IMR-90 (cell line): ENCODE results near the gene PARP6. TPM values are rescaled to one million over a fixed set of nuclear protein-coding genes. Genes with fewer than 3 reads are reported as not detected.
A peak's percentile ranks its signal among the peaks of the same experiment; 100 is the strongest.

Experiments used
- ATAC-seq: fragments of 200-7000 bp; cut with Tn5 transposase; 2 replicates; pipeline ENCODE4 v1.9.1; 2020; ENCODE audit warnings: low read depth, mild to moderate bottlenecking, moderate library complexity
- BruUV-seq: library from RNA; stranded (reverse); fragments of 400-500 nt; replicated peaks from 2 replicates; lab custom pipeline; 2021; lab: Mats Ljungman, UMichigan
- CTCF ChIA-PET: fragments of 300-600 bp; formaldehyde crosslinking; extraction: SDS; loops from one replicate; lab custom pipeline; 2021; ENCODE audit warnings: antibody characterized with exemption; lab: Yijun Ruan, JAX
- POLR2A ChIA-PET: fragments of 300-600 bp; sonication (Branson Sonifier 250); formaldehyde crosslinking; loops from one replicate; lab custom pipeline; 2022; ENCODE audit warnings: antibody characterized with exemption; ENCODE audit not compliant: unreplicated experiment; lab: Charles Lee
- DNase-seq: peaks from one replicate; pipeline ENCODE4 v3.0.0; 2013
- H2AFZ ChIP-seq: replicated peaks from 2 replicates; pipeline ENCODE3; 2013; ENCODE audit warnings: low read length, mild to moderate bottlenecking; ENCODE audit not compliant: poor library complexity
- H2AK5ac ChIP-seq: 2 replicates; pipeline ENCODE4 v1.6.1; 2013; ENCODE audit warnings: low read depth, low read length, inconsistent platforms
- H2AK9ac ChIP-seq: replicated peaks from 2 replicates; pipeline ENCODE3; 2013; ENCODE audit warnings: mild to moderate bottlenecking, low read depth, low read length, moderate library complexity; ENCODE audit not compliant: poor library complexity
- H2BK120ac ChIP-seq: 2 replicates; pipeline ENCODE4 v1.6.1; 2013; ENCODE audit warnings: low read depth, low read length, inconsistent platforms
- H2BK15ac ChIP-seq: 3 replicates; pipeline ENCODE4 v1.6.1; 2013; ENCODE audit warnings: low read depth, low read length, inconsistent platforms
- H2BK20ac ChIP-seq: 2 replicates; pipeline ENCODE4 v1.6.1; 2013; ENCODE audit warnings: low read depth, mild to moderate bottlenecking, inconsistent platforms, low read length, moderate library complexity
- H2BK5ac ChIP-seq: 2 replicates; pipeline ENCODE4 v1.6.1; 2013; ENCODE audit warnings: mild to moderate bottlenecking, low read depth, low read length, inconsistent platforms; ENCODE audit not compliant: poor library complexity, severe bottlenecking
- H3K14ac ChIP-seq: replicated peaks from 2 replicates; pipeline ENCODE4 v1.6.1; 2013; ENCODE audit warnings: low read depth, low read length, inconsistent platforms
- H3K18ac ChIP-seq: 2 replicates; pipeline ENCODE4 v1.6.1; 2013; ENCODE audit warnings: low read depth, low read length, control low read depth
- H3K23ac ChIP-seq: 2 replicates; pipeline ENCODE4 v1.6.1; 2013; ENCODE audit warnings: low read depth, low read length, inconsistent platforms
- H3K27ac ChIP-seq: 2 replicates; pipeline ENCODE4 v1.5.1; 2013; ENCODE audit warnings: mild to moderate bottlenecking, control low read depth, low read length; ENCODE audit not compliant: insufficient read depth
- H3K27me3 ChIP-seq: 2 replicates; pipeline ENCODE4 v1.6.1; 2013; ENCODE audit warnings: low read length; ENCODE audit not compliant: control insufficient read depth, insufficient read depth
- H3K36me3 ChIP-seq: 2 replicates; pipeline ENCODE4 v1.6.1; 2013; ENCODE audit warnings: low read length, mixed read lengths; ENCODE audit not compliant: control insufficient read depth, insufficient read depth
- H3K4ac ChIP-seq: 2 replicates; pipeline ENCODE4 v1.6.1; 2013; ENCODE audit warnings: low read depth, low read length, inconsistent platforms
- H3K4me1 ChIP-seq: 2 replicates; pipeline ENCODE4 v1.6.1; 2013; ENCODE audit warnings: low read length, mixed read lengths; ENCODE audit not compliant: control insufficient read depth, insufficient read depth
- H3K4me2 ChIP-seq: 2 replicates; pipeline ENCODE4 v1.6.1; 2013; ENCODE audit warnings: low read depth, mild to moderate bottlenecking, control low read depth, low read length, moderate library complexity
- H3K4me3 ChIP-seq: 2 replicates; pipeline ENCODE4 v1.5.1; 2013; ENCODE audit warnings: low read depth, mild to moderate bottlenecking, control low read depth, low read length, moderate library complexity; ENCODE audit not compliant: insufficient read depth
- H3K56ac ChIP-seq: 2 replicates; pipeline ENCODE4 v1.6.1; 2013; ENCODE audit warnings: low read length, inconsistent platforms; ENCODE audit not compliant: insufficient read depth; ENCODE audit errors: extremely low read depth
- H3K79me1 ChIP-seq, 2 experiments: 2 replicates each; pipeline ENCODE4 v1.6.1; 2013; ENCODE audit warnings: low read length in 2 of 2, inconsistent platforms in 1 of 2, low read depth in 1 of 2
- H3K9ac ChIP-seq: 2 replicates; pipeline ENCODE4 v1.6.1; 2013; ENCODE audit warnings: low read depth, low read length, control low read depth
- H3K9me1 ChIP-seq: 2 replicates; pipeline ENCODE4 v1.6.1; 2013; ENCODE audit warnings: low read length, inconsistent platforms; ENCODE audit not compliant: insufficient read depth
- H3K9me3 ChIP-seq: 2 replicates; pipeline ENCODE4 v1.6.1; 2013; ENCODE audit warnings: low read length; ENCODE audit not compliant: control insufficient read depth, insufficient read depth
- H4K20me1 ChIP-seq: 2 replicates; pipeline ENCODE4 v1.6.1; 2013; ENCODE audit warnings: low read length, inconsistent platforms; ENCODE audit not compliant: insufficient read depth
- H4K5ac ChIP-seq: 2 replicates; pipeline ENCODE4 v1.6.1; 2013; ENCODE audit warnings: mild to moderate bottlenecking, low read depth, low read length, control low read depth
- H4K8ac ChIP-seq, 2 experiments: 2 replicates each; pipeline ENCODE4 v1.6.1; 2013; ENCODE audit warnings: low read depth in 2 of 2, low read length in 2 of 2, control low read depth in 1 of 2, inconsistent platforms in 1 of 2
- H4K91ac ChIP-seq: 2 replicates; pipeline ENCODE4 v1.6.1; 2013; ENCODE audit warnings: low read depth, low read length, inconsistent platforms; ENCODE audit not compliant: insufficient read depth
- CEBPB ChIP-seq: IDR thresholded peaks from 2 replicates; pipeline ENCODE4 v1.6.1; 2012; ENCODE audit warnings: low read depth, low read length, improper control_type of control experiment
- CTCF ChIP-seq: conservative IDR thresholded peaks from 2 replicates; pipeline ENCODE4 v1.5.1; 2012; ENCODE audit warnings: mild to moderate bottlenecking, low read depth, low read length, improper control_type of control experiment
- MAFK ChIP-seq: IDR thresholded peaks from 2 replicates; pipeline ENCODE4 v1.6.1; 2012; ENCODE audit warnings: low read depth, low read length, improper control_type of control experiment
- RAD21 ChIP-seq: IDR thresholded peaks from 2 replicates; pipeline ENCODE4 v1.6.1; 2012; ENCODE audit warnings: low read length, improper control_type of control experiment
- RFX5 ChIP-seq: IDR thresholded peaks from 2 replicates; pipeline ENCODE4 v1.8.0; 2012; ENCODE audit warnings: low read depth, mild to moderate bottlenecking, low read length, moderate library complexity
- SMC3 ChIP-seq: fragments of 150-350 bp; IDR thresholded peaks from 2 replicates; pipeline ENCODE4 v1.6.1; 2016; ENCODE audit warnings: low read depth, mild to moderate bottlenecking, antibody characterized with exemption, low read length, moderate library complexity
- USF2 ChIP-seq: fragments of 150-350 bp; IDR thresholded peaks from 2 replicates; pipeline ENCODE4 v1.6.1; 2017; ENCODE audit warnings: mild to moderate bottlenecking, antibody characterized with exemption, low read length, low read depth
- WGBS, 2 experiments: methylation state at CpG; one replicate each; pipeline versions ENCODE4 v1.1.5 to v1.1.7; 2013; ENCODE audit warnings: missing lambda C conversion rate in 2 of 2; ENCODE audit not compliant: insufficient read length in 1 of 2; ENCODE audit errors: extremely low coverage in 2 of 2; 5-methylcytosine and 5-hydroxymethylcytosine counted together
- dilution Hi-C: fragments of 300-500 bp; cut with HindIII; formaldehyde crosslinking; loops from one replicate; pipeline ENCODE4 v1.14.3; 2018; ENCODE audit warnings: low sequenced_read_pairs; ENCODE audit not compliant: unreplicated experiment
- in situ Hi-C: fragments of 300-500 bp; cut with MboI; formaldehyde crosslinking; loops from 3 replicates; pipeline ENCODE4 v1.14.3; 2019; ENCODE audit warnings: low sequenced_read_pairs, inconsistent platforms, mixed read lengths
- intact Hi-C: fragments of 100-400 bp; cut with micrococcal nuclease; formaldehyde crosslinking; loops from 2 replicates; pipeline ENCODE4 v1.10.0; 2022
- polyA plus RNA-seq, 3 experiments: library from polyadenylated mRNA; depleted of rRNA; stranded (reverse); fragments of >200 nt; gene quantifications; 2 replicates each; pipeline ENCODE4 v1.2.3, GENCODE V29; 2012; ENCODE audit warnings: low replicate concordance in 1 of 3
- total RNA-seq: library from RNA; depleted of rRNA; stranded (reverse); fragments of >200 nt; gene quantifications from 2 replicates; pipeline ENCODE4 v1.2.3, GENCODE V29; 2012

The PARP6 gene
- total and polyA plus RNA-seq, 2 of the 4 experiments (the other 2 are of a cell fraction): 13.4 to 45.1 TPM

- no peak for TF ChIP-seq CEBPB
These were observed 71.7 kb downstream of the PARP6 start (continued) for GRCh38 chr15:72200395-72201237.

GRCh38 chr15:72199721-72200212, 72.6 kb downstream of the PARP6 start:
- no peak overlapping the region for H3K4ac ChIP-seq
- H2BK15ac ChIP-seq: no peak overlapping the region
- in situ Hi-C loops (no loop called here), dilution Hi-C loops (no loop called here), intact Hi-C loops (loop anchor here (1.0 to 5.0 kb wide), 3 partner anchors 31 to 87 kb away; partner anchors contain the start of genes PARP6 and PKM)
- peaks cover 75% of the 10 kb centered on the region for H4K20me1 ChIP-seq
- peak overlapping the region; percentile 5 for H2AFZ ChIP-seq
- ATAC-seq (peak; percentile 40), DNase-seq (peak; percentile 71)
- peaks cover 24 to 47% of the 10 kb centered on the region in 2 experiments for H3K79me1 ChIP-seq
- H3K4me3 ChIP-seq: no peak overlapping the region
- no peak overlapping the region for H2AK5ac ChIP-seq
- peaks cover 64% of the 10 kb centered on the region for H3K36me3 ChIP-seq
- no peak overlapping the region for H3K18ac ChIP-seq
- no peak overlapping the region for H3K9ac ChIP-seq
- H3K4me1 ChIP-seq: peaks cover 2% of the 10 kb centered on the region; the same call in 1 of the 2 replicates
- WGBS, 2 experiments: no CpG with 5 or more reads among the region's 2 CpGs
- no peak overlapping the region for H3K56ac ChIP-seq
- H4K91ac ChIP-seq: no peak overlapping the region
- H3K14ac ChIP-seq: no peak overlapping the region
- no peak overlapping the region for H3K23ac ChIP-seq
- H4K8ac ChIP-seq: no peak overlapping the region
- H3K9me3 ChIP-seq: no peaks in the 10 kb centered on the region
- CTCF ChIA-PET: interaction anchor here (0.6 kb wide), 1 partner anchor 27 kb away, joined by 3 read pairs; no protein-coding TSS in a partner anchor
- no peaks in the 10 kb centered on the region for H3K27me3 ChIP-seq
- H2BK120ac ChIP-seq: no peak overlapping the region
- no TSS peak for BruUV-seq
- TF ChIP-seq RAD21 (peak; percentile 86), RFX5 (no peak), SMC3 (peak; percentile 61), USF2 (no peak), MAFK (no peak), CTCF (peak; percentile 81)
- H2BK5ac ChIP-seq: no peak overlapping the region
- no peak overlapping the region for H4K5ac ChIP-seq
- POLR2A ChIA-PET: interaction anchor here (0.5 to 0.6 kb wide), 2 partner anchors 28 to 1518 kb away, joined by 5 to 6 read pairs; no protein-coding TSS in a partner anchor
- no peak overlapping the region for H3K27ac ChIP-seq
- peak overlapping the region; percentile 15 for H2AK9ac ChIP-seq
- no peak overlapping the region for H2BK20ac ChIP-seq
- no peak overlapping the region for H3K4me2 ChIP-seq
- H3K9me1 ChIP-seq: 0 out of 2 replicates have a peak, but pooled peaks cover 2% of the 10 kb centered on the region
